ENCODE data around the gene POLN.

The POLN gene

DNA sequence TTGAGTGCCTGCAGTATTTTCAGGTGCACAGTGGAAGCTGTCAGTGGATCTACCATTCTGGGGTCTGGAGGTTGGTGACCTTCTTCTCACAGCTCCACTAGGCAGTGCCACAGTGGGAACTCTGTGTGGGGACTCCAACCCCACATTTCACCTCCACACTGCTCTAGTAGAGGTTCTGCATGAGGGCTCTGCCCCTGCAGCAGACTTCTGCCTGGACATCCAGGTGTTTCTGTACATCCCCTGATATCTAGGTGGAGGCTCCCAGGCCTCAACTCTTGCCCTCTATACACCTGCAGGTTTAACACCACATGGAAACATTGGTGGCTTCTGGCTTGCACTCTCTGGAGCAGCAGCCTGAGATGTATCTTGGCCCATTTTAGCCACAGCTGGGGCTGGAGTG lies 216.1 kb downstream of the POLN start:
- DNase-seq = no peak

DNA sequence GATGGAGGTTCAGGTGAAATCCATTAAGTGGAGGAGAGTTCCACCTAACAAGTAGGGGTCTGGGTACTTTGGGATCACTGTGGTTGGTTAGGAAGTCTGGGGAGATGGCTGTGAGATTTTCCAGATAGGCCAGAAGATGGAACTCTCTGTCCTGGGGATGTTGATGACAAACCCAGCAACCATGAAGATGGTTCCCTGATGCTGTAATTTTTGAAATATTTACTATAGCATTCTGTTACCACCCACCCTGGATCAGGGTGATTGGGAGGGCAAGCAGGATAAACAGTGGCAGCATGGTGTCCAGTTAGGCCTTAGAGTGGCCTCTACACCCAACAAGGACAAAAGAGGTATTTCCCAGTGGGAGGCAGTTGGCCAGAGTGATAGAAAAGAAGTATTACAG lies 217.2 kb downstream of the POLN start:
- DNase-seq = no peak

All from hematopoietic multipotent progenitor cell treated with erythropoietin and hydrocortisone succinate and interleukin-3 and kit ligand, for 4 days (in vitro differentiated cells).